GM21381 (cell line): Measurements from ENCODE around the gene MAJIN.

Experiments
- ATAC-seq: cut with Tn5 transposase; IDR thresholded peaks from one replicate; pipeline ENCODE4 v1.9.1; 2021; ENCODE audit warnings: mild to moderate bottlenecking, moderate library complexity; ENCODE audit not compliant: unreplicated experiment

The MAJIN gene

DNA sequence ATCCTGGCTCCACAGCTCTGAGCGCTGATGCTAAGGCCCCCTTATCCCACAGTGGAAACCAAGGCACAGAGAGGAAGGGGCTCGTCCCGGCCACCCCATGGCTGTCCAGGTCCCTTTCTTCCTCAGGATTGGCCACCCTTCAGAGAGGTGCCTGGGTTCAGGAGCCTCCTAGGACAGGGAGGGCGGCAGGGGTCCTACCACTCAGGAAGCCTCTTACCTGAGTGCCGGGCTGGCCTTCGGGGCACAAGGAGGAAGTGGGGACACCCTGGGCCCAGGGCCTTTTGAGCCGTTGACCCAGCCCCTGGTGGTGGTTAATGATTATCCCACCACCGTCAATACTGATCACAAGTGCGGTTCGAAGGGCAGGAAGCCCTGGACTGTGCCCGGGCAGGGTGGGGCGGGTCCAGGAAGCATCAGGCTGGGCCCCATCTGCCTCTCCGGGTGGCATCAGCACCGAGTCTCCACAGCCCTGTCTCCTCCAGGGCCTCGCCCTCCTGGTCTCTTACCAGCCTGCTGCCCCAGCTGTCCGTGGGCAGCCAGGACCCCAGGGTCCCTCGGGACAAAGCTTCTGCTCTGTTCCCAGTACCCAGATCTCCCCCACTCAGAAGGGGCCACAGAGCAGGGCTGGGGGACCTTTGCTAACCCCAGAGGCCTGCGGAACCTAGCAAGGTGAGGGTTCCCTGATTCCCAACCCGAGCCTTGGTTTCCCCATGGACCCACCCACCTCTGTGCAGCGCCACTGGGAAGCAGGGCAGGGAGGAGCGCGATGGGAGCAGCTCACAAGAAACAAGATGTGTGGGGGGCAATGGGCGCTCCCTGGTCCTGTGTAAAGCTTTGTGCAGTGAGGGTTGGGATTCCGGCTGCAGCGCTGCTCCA lies 78.5 kb downstream of the MAJIN start:
- no peak for ATAC-seq

DNA sequence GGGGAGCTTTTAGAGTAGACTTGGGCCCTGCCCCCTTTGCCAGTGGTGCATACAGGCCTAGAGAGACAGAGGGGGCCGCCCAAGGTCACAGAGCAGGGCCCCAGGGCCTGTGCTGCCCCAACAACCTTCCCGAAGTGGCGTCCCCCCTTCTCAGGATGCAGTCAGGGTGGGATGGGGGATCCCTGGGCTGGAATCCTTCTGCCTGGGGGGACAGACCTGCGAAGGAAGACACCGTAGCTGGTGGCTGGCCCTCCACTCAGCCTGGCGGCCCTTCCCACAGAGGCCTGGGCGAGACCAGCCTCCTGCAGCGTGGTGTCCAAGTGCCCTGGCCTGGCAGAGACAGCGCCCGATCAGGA lies 79.1 kb downstream of the MAJIN start:
- no peak for ATAC-seq

DNA sequence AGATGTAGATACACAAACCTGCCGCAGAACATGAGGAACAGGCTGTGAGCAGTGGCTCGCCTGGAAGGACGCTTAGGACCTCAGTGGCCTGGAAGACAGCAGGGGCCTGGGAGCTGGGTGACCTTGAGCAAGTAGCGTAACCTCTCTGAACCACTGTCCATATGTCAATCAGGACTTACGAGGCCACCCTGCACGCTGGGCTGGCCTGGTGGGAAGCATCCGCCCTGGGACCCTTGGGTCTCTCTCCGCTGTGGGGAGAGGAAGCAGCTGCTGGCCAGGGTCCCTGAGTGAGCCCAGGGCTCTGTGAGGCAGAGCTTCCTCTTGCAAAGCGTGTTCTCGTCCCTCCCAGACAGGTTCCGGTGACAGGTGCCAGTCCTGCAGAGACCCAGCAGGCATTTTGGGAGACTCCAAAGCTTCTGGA lies 79.5 kb downstream of the MAJIN start:
- no peak for ATAC-seq

DNA sequence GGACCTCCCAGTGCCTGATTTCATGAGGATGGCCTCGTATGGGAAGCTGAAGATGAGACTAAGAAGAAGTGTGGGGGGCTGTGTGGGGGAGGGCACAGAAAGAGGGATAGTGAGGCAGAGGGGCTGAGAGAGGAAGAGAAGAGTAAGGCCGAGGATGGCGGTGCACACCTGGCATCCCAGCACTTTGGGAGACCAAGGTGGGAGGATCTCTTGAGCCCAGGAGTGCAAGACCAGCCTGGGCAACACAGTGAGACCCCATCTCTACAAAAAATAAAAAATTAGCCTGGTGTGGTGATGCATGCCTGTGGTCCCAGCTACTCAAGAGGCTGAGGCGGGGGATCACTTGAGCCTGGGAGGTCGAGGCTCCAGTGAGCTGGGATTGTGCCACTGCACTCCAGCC lies 80.0 kb downstream of the MAJIN start:
- ATAC-seq = no peak

DNA sequence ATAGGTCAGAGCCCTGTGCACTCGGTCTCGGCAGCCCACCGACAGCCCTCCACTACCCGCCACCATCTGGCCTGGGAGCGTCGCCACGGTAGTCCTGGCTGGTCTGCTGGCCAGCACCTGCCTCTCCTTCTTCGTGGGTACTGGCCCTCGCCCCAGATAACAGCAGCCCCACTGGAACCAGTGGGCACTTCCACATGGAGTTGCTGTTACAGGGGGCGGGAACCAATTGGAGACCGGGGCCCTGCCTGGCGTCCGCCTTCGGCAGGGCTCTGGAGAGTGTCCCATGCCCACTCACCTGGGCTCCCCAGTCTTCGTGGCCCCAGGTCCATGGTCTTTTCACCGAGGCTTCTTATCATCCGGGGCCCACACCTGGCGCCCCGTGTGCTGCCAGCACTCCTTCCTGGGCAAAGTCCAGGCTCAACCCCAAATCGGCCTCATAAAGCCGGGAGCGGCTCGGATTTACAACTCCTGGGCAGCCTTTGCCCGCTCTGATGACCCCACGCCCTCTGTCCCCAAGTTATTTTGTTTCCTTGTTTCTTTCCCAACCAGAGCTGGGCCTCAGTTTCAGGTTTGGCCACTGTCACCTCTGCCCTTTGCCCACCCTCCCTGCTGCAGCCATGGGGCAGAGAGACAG lies 80.6 kb downstream of the MAJIN start:
- ATAC-seq = no peak

DNA sequence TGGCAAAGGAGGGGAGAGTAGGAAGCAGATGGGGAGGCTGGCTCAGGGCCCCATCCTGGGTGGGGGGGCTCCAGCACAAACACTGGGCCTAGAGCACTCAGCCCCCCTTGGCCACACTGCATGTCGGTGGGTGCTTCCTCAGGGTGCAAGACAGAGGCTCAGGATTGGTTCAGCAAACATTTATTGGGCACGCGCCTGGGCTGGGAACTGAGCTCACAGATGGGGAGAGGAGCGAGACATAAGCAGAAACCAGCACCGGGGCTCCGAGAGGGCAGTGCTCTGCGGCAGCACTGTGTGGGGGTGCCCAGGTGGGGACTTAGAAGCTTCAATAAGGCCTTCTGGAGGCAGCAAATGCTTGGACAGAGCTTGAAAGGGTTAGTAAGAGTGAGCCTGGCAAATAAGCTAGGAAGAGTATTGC lies 81.4 kb downstream of the MAJIN start:
- no peak for ATAC-seq

DNA sequence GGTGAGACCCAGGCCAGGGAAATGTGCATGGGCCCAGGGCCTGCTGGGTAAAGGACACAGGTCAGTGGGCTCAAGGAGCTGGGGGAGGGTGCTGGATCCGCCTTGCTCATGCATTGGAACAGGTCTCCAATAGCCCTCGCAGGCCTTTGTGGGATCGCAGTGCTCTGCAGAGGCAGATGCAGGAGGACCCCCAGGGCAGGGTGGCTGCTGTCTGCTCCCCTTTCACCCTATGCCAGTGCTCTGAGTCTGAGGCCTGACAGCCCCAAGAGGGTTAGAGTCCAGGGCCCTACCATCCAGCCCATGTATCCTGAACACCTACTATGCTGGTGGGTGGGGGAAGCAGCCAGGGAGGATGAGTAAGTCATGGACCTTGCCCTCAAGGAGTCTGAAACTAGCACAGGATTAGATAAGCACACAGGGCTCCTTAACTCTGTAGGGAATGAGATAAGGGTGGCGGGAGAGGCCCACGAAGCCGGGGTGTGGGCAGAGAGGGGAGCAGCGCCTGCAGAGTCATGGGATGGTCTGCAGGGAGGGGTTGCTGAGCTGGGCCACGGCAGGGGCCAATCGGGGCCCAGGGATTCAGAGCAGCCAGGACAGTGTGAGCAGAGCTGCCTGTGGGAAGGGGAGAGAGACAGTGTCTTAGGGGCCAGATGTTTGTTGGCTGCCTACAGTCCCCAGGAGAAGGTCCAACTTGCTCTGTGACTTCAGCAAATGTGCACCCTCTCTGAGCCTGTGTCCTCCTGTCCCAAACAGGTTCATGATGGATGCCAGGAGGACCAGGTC lies 83.0 kb downstream of the MAJIN start:
- ATAC-seq = no peak

DNA sequence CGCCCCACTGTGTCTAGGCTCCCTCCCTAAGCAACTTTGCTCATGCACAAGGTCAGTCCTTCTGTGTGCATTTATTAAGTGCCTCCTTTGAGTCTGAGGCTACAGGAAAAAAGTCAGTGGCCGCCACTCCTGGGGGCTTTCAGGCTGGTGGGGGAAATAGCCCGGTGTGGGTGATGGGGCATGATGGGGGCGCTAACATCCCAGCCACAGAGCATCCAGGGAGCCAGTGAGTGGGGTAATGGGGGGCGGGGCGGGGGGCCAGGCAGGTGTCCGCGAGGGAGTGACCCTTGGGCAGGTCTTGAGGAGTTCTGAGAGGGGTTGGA lies 83.5 kb downstream of the MAJIN start:
- ATAC-seq = no peak
